ENCODE results near the gene HS6ST3.

Gene HS6ST3

GRCh38 chr13:96617528-96617927, 527.6 kb downstream of the HS6ST3 start:
- no peaks in the 10 kb centered on the region for H3K27me3 ChIP-seq (ENCODE audit: insufficient read depth, low read length)
- H3F3A ChIP-seq (ENCODE audit: insufficient read depth, low read length), result no peaks in the 10 kb centered on the region
- TF ChIP-seq, protein P1, sequence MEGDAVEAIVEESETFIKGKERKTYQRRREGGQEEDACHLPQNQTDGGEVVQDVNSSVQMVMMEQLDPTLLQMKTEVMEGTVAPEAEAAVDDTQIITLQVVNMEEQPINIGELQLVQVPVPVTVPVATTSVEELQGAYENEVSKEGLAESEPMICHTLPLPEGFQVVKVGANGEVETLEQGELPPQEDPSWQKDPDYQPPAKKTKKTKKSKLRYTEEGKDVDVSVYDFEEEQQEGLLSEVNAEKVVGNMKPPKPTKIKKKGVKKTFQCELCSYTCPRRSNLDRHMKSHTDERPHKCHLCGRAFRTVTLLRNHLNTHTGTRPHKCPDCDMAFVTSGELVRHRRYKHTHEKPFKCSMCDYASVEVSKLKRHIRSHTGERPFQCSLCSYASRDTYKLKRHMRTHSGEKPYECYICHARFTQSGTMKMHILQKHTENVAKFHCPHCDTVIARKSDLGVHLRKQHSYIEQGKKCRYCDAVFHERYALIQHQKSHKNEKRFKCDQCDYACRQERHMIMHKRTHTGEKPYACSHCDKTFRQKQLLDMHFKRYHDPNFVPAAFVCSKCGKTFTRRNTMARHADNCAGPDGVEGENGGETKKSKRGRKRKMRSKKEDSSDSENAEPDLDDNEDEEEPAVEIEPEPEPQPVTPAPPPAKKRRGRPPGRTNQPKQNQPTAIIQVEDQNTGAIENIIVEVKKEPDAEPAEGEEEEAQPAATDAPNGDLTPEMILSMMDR (IDR thresholded peaks at IDR 0.05; ENCODE audit: low read length), result no peak
- no peak for TF ChIP-seq EZH2 (IDR thresholded peaks at IDR 0.05; ENCODE audit: borderline replicate concordance, low read length)
- no peaks in the 10 kb centered on the region for H3K9me2 ChIP-seq (ENCODE audit: low read depth, low read length)
- no peak overlapping the region for H3K27ac ChIP-seq (ENCODE audit: low read depth, low read length, poor library complexity, severe bottlenecking)
- H3K9me3 ChIP-seq (ENCODE audit: low read length), result no peaks in the 10 kb centered on the region
- no peaks in the 10 kb centered on the region for H3K4me1 ChIP-seq (ENCODE audit: insufficient read depth, low read length, severe bottlenecking)
- no peaks in the 10 kb centered on the region for H4K20me1 ChIP-seq (ENCODE audit: insufficient read depth, low read length)
- H2AFZ ChIP-seq (ENCODE audit: low read length), result no peak overlapping the region
- H3K4me2 ChIP-seq (ENCODE audit: low read length), result no peak overlapping the region
- no peaks in the 10 kb centered on the region for H3K79me2 ChIP-seq (ENCODE audit: insufficient read depth, low read length)
- H3K4me3 ChIP-seq (ENCODE audit: low read depth, low read length, poor library complexity, severe bottlenecking), result no peak overlapping the region
- no peak overlapping the region for H3K9ac ChIP-seq (ENCODE audit: low read length)
- no peaks in the 10 kb centered on the region for H3K36me3 ChIP-seq (ENCODE audit: insufficient read depth, low read length)

GRCh38 chr13:96621634-96622183, 531.8 kb downstream of the HS6ST3 start:
- Histone ChIP-seq H3F3A (ENCODE audit: insufficient read depth, low read length) (no peaks in the 10 kb centered on the region), H3K4me3 (ENCODE audit: low read depth, low read length, poor library complexity, severe bottlenecking) (no peak overlapping the region), H3K9me3 (ENCODE audit: low read length) (no peaks in the 10 kb centered on the region), H2AFZ (ENCODE audit: low read length) (no peak overlapping the region), H3K4me1 (ENCODE audit: insufficient read depth, low read length, severe bottlenecking) (no peaks in the 10 kb centered on the region), H3K9me2 (ENCODE audit: low read depth, low read length) (no peaks in the 10 kb centered on the region; the same call in 1 of the 2 replicates), H3K9ac (ENCODE audit: low read length) (no peak overlapping the region), H4K20me1 (ENCODE audit: insufficient read depth, low read length) (no peaks in the 10 kb centered on the region), H3K27ac (ENCODE audit: low read depth, low read length, poor library complexity, severe bottlenecking) (no peak overlapping the region), H3K79me2 (ENCODE audit: insufficient read depth, low read length) (no peaks in the 10 kb centered on the region), H3K27me3 (ENCODE audit: insufficient read depth, low read length) (no peaks in the 10 kb centered on the region; the same call in 1 of the 2 replicates), H3K36me3 (ENCODE audit: insufficient read depth, low read length) (no peaks in the 10 kb centered on the region), H3K4me2 (ENCODE audit: low read length) (no peak overlapping the region)
- TF ChIP-seq, protein P1 (IDR thresholded peaks at IDR 0.05; ENCODE audit: low read length), result no peak
- TF ChIP-seq EZH2 (IDR thresholded peaks at IDR 0.05; ENCODE audit: borderline replicate concordance, low read length), result no peak

DNA sequence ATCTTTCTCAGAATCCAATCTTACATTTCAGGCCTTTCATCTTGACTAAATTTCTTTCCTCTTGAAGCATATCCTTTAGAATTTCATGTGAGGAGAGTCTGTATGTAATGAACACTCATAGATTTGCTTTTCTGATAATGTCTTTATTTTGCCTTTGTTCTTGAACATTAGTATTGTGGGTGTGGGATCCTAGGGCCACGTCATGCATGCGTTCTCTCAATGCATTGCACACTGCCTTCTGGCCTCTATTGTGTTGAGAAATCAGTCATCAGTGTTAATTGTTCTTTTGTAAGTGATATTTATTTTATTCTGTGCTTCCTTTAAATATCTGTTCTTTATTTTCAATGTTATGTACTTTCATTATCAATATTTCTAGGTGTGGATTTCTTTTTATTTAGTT, 539.4 kb downstream of the HS6ST3 start:
- Histone ChIP-seq H3K27ac (ENCODE audit: low read depth, low read length, poor library complexity, severe bottlenecking) (no peak overlapping the region), H3K27me3 (ENCODE audit: insufficient read depth, low read length) (no peaks in the 10 kb centered on the region; the same call in none of the 2 replicates), H3K9me3 (ENCODE audit: low read length) (no peaks in the 10 kb centered on the region), H3K4me1 (ENCODE audit: insufficient read depth, low read length, severe bottlenecking) (no peaks in the 10 kb centered on the region), H2AFZ (ENCODE audit: low read length) (no peak overlapping the region), H3K4me3 (ENCODE audit: low read depth, low read length, poor library complexity, severe bottlenecking) (no peak overlapping the region), H3F3A (ENCODE audit: insufficient read depth, low read length) (no peaks in the 10 kb centered on the region), H3K9ac (ENCODE audit: low read length) (no peak overlapping the region), H4K20me1 (ENCODE audit: insufficient read depth, low read length) (no peaks in the 10 kb centered on the region), H3K4me2 (ENCODE audit: low read length) (no peak overlapping the region), H3K9me2 (ENCODE audit: low read depth, low read length) (no peaks in the 10 kb centered on the region; the same call in 1 of the 2 replicates), H3K79me2 (ENCODE audit: insufficient read depth, low read length) (no peaks in the 10 kb centered on the region), H3K36me3 (ENCODE audit: insufficient read depth, low read length) (no peaks in the 10 kb centered on the region)
- TF ChIP-seq, protein P1 (IDR thresholded peaks at IDR 0.05; ENCODE audit: low read length), result no peak
- TF ChIP-seq EZH2 (IDR thresholded peaks at IDR 0.05; ENCODE audit: borderline replicate concordance, low read length), result no peak

Data from OCI-LY1 (cell line).